IMR-90 (cell line): Measurements from ENCODE around the gene BTN3A1. TPM values are rescaled to one million over a fixed set of nuclear protein-coding genes. Genes with fewer than 3 reads are reported as not detected.

Experiments used
- ATAC-seq: fragments of 200-7000 bp; cut with Tn5 transposase; 2 replicates; pipeline ENCODE4 v1.9.1; 2020; ENCODE audit warnings: low read depth, mild to moderate bottlenecking, moderate library complexity
- BruUV-seq: library from RNA; stranded (reverse); fragments of 400-500 nt; replicated peaks from 2 replicates; lab custom pipeline; 2021; lab: Mats Ljungman, UMichigan
- CTCF ChIA-PET: fragments of 300-600 bp; formaldehyde crosslinking; extraction: SDS; loops from one replicate; lab custom pipeline; 2021; ENCODE audit warnings: antibody characterized with exemption; lab: Yijun Ruan, JAX
- POLR2A ChIA-PET: fragments of 300-600 bp; sonication (Branson Sonifier 250); formaldehyde crosslinking; loops from one replicate; lab custom pipeline; 2022; ENCODE audit warnings: antibody characterized with exemption; ENCODE audit not compliant: unreplicated experiment; lab: Charles Lee
- DNase-seq: peaks from one replicate; pipeline ENCODE4 v3.0.0; 2013
- H2AFZ ChIP-seq: replicated peaks from 2 replicates; pipeline ENCODE3; 2013; ENCODE audit warnings: low read length, mild to moderate bottlenecking; ENCODE audit not compliant: poor library complexity
- H2AK5ac ChIP-seq: 2 replicates; pipeline ENCODE4 v1.6.1; 2013; ENCODE audit warnings: low read depth, low read length, inconsistent platforms
- H2AK9ac ChIP-seq: replicated peaks from 2 replicates; pipeline ENCODE3; 2013; ENCODE audit warnings: mild to moderate bottlenecking, low read depth, low read length, moderate library complexity; ENCODE audit not compliant: poor library complexity
- H2BK120ac ChIP-seq: 2 replicates; pipeline ENCODE4 v1.6.1; 2013; ENCODE audit warnings: low read depth, low read length, inconsistent platforms
- H2BK15ac ChIP-seq: 3 replicates; pipeline ENCODE4 v1.6.1; 2013; ENCODE audit warnings: low read depth, low read length, inconsistent platforms
- H2BK20ac ChIP-seq: 2 replicates; pipeline ENCODE4 v1.6.1; 2013; ENCODE audit warnings: low read depth, mild to moderate bottlenecking, inconsistent platforms, low read length, moderate library complexity
- H2BK5ac ChIP-seq: 2 replicates; pipeline ENCODE4 v1.6.1; 2013; ENCODE audit warnings: mild to moderate bottlenecking, low read depth, low read length, inconsistent platforms; ENCODE audit not compliant: poor library complexity, severe bottlenecking
- H3K14ac ChIP-seq: replicated peaks from 2 replicates; pipeline ENCODE4 v1.6.1; 2013; ENCODE audit warnings: low read depth, low read length, inconsistent platforms
- H3K18ac ChIP-seq: 2 replicates; pipeline ENCODE4 v1.6.1; 2013; ENCODE audit warnings: low read depth, low read length, control low read depth
- H3K23ac ChIP-seq: 2 replicates; pipeline ENCODE4 v1.6.1; 2013; ENCODE audit warnings: low read depth, low read length, inconsistent platforms
- H3K27ac ChIP-seq: 2 replicates; pipeline ENCODE4 v1.5.1; 2013; ENCODE audit warnings: mild to moderate bottlenecking, control low read depth, low read length; ENCODE audit not compliant: insufficient read depth
- H3K27me3 ChIP-seq: 2 replicates; pipeline ENCODE4 v1.6.1; 2013; ENCODE audit warnings: low read length; ENCODE audit not compliant: control insufficient read depth, insufficient read depth
- H3K36me3 ChIP-seq: 2 replicates; pipeline ENCODE4 v1.6.1; 2013; ENCODE audit warnings: low read length, mixed read lengths; ENCODE audit not compliant: control insufficient read depth, insufficient read depth
- H3K4ac ChIP-seq: 2 replicates; pipeline ENCODE4 v1.6.1; 2013; ENCODE audit warnings: low read depth, low read length, inconsistent platforms
- H3K4me1 ChIP-seq: 2 replicates; pipeline ENCODE4 v1.6.1; 2013; ENCODE audit warnings: low read length, mixed read lengths; ENCODE audit not compliant: control insufficient read depth, insufficient read depth
- H3K4me2 ChIP-seq: 2 replicates; pipeline ENCODE4 v1.6.1; 2013; ENCODE audit warnings: low read depth, mild to moderate bottlenecking, control low read depth, low read length, moderate library complexity
- H3K4me3 ChIP-seq: 2 replicates; pipeline ENCODE4 v1.5.1; 2013; ENCODE audit warnings: low read depth, mild to moderate bottlenecking, control low read depth, low read length, moderate library complexity; ENCODE audit not compliant: insufficient read depth
- H3K56ac ChIP-seq: 2 replicates; pipeline ENCODE4 v1.6.1; 2013; ENCODE audit warnings: low read length, inconsistent platforms; ENCODE audit not compliant: insufficient read depth; ENCODE audit errors: extremely low read depth
- H3K79me1 ChIP-seq, 2 experiments: 2 replicates each; pipeline ENCODE4 v1.6.1; 2013; ENCODE audit warnings: low read length in 2 of 2, inconsistent platforms in 1 of 2, low read depth in 1 of 2
- H3K9ac ChIP-seq: 2 replicates; pipeline ENCODE4 v1.6.1; 2013; ENCODE audit warnings: low read depth, low read length, control low read depth
- H3K9me1 ChIP-seq: 2 replicates; pipeline ENCODE4 v1.6.1; 2013; ENCODE audit warnings: low read length, inconsistent platforms; ENCODE audit not compliant: insufficient read depth
- H3K9me3 ChIP-seq: 2 replicates; pipeline ENCODE4 v1.6.1; 2013; ENCODE audit warnings: low read length; ENCODE audit not compliant: control insufficient read depth, insufficient read depth
- H4K20me1 ChIP-seq: 2 replicates; pipeline ENCODE4 v1.6.1; 2013; ENCODE audit warnings: low read length, inconsistent platforms; ENCODE audit not compliant: insufficient read depth
- H4K5ac ChIP-seq: 2 replicates; pipeline ENCODE4 v1.6.1; 2013; ENCODE audit warnings: mild to moderate bottlenecking, low read depth, low read length, control low read depth
- H4K8ac ChIP-seq, 2 experiments: 2 replicates each; pipeline ENCODE4 v1.6.1; 2013; ENCODE audit warnings: low read depth in 2 of 2, low read length in 2 of 2, control low read depth in 1 of 2, inconsistent platforms in 1 of 2
- H4K91ac ChIP-seq: 2 replicates; pipeline ENCODE4 v1.6.1; 2013; ENCODE audit warnings: low read depth, low read length, inconsistent platforms; ENCODE audit not compliant: insufficient read depth
- CEBPB ChIP-seq: IDR thresholded peaks from 2 replicates; pipeline ENCODE4 v1.6.1; 2012; ENCODE audit warnings: low read depth, low read length, improper control_type of control experiment
- FOS ChIP-seq: fragments of 150-350 bp; IDR thresholded peaks from 2 replicates; pipeline ENCODE4 v1.6.1; 2016; ENCODE audit warnings: low read depth, low read length
- MAFK ChIP-seq: IDR thresholded peaks from 2 replicates; pipeline ENCODE4 v1.6.1; 2012; ENCODE audit warnings: low read depth, low read length, improper control_type of control experiment
- POLR2A ChIP-seq: IDR thresholded peaks from 2 replicates; pipeline ENCODE4 v1.6.1; 2012; ENCODE audit warnings: mild to moderate bottlenecking, low read depth, low read length
- RFX5 ChIP-seq: IDR thresholded peaks from 2 replicates; pipeline ENCODE4 v1.8.0; 2012; ENCODE audit warnings: low read depth, mild to moderate bottlenecking, low read length, moderate library complexity
- WGBS, 2 experiments: methylation state at CpG; one replicate each; pipeline versions ENCODE4 v1.1.5 to v1.1.7; 2013; ENCODE audit warnings: missing lambda C conversion rate in 2 of 2; ENCODE audit not compliant: insufficient read length in 1 of 2; ENCODE audit errors: extremely low coverage in 2 of 2; 5-methylcytosine and 5-hydroxymethylcytosine counted together
- dilution Hi-C: fragments of 300-500 bp; cut with HindIII; formaldehyde crosslinking; loops from one replicate; pipeline ENCODE4 v1.14.3; 2018; ENCODE audit warnings: low sequenced_read_pairs; ENCODE audit not compliant: unreplicated experiment
- in situ Hi-C: fragments of 300-500 bp; cut with MboI; formaldehyde crosslinking; loops from 3 replicates; pipeline ENCODE4 v1.14.3; 2019; ENCODE audit warnings: low sequenced_read_pairs, inconsistent platforms, mixed read lengths
- intact Hi-C: fragments of 100-400 bp; cut with micrococcal nuclease; formaldehyde crosslinking; loops from 2 replicates; pipeline ENCODE4 v1.10.0; 2022
- polyA plus RNA-seq, 3 experiments: library from polyadenylated mRNA; depleted of rRNA; stranded (reverse); fragments of >200 nt; gene quantifications; 2 replicates each; pipeline ENCODE4 v1.2.3, GENCODE V29; 2012; ENCODE audit warnings: low replicate concordance in 1 of 3
- total RNA-seq: library from RNA; depleted of rRNA; stranded (reverse); fragments of >200 nt; gene quantifications from 2 replicates; pipeline ENCODE4 v1.2.3, GENCODE V29; 2012
- TF ChIP-seq, protein P1 (sequence below): conservative IDR thresholded peaks from 2 replicates; pipeline ENCODE4 v1.5.1; 2012; ENCODE audit warnings: mild to moderate bottlenecking, low read depth, low read length, improper control_type of control experiment

The BTN3A1 gene
- total and polyA plus RNA-seq, 2 of the 4 experiments (the other 2 are of a cell fraction): 14.4 to 16.5 TPM

GRCh38 chr6:26392932-26393636, 9.0 kb upstream of the BTN3A1 start (continued):
- no peak for TF ChIP-seq CEBPB

- peaks cover 7% of the 10 kb centered on the region for H3K4me1 ChIP-seq
- H2BK15ac ChIP-seq: no peak overlapping the region
- H2BK5ac ChIP-seq: no peak overlapping the region
- H3K4me2 ChIP-seq: no peak overlapping the region
- TF ChIP-seq, protein P1, sequence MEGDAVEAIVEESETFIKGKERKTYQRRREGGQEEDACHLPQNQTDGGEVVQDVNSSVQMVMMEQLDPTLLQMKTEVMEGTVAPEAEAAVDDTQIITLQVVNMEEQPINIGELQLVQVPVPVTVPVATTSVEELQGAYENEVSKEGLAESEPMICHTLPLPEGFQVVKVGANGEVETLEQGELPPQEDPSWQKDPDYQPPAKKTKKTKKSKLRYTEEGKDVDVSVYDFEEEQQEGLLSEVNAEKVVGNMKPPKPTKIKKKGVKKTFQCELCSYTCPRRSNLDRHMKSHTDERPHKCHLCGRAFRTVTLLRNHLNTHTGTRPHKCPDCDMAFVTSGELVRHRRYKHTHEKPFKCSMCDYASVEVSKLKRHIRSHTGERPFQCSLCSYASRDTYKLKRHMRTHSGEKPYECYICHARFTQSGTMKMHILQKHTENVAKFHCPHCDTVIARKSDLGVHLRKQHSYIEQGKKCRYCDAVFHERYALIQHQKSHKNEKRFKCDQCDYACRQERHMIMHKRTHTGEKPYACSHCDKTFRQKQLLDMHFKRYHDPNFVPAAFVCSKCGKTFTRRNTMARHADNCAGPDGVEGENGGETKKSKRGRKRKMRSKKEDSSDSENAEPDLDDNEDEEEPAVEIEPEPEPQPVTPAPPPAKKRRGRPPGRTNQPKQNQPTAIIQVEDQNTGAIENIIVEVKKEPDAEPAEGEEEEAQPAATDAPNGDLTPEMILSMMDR: no peak
- TF ChIP-seq MAFK (no peak), POLR2A (no peak), RFX5 (no peak), FOS (0 out of 2 replicates have a peak, but pooled peaks have one; percentile 4)
- no peak overlapping the region for H3K9ac ChIP-seq
- 86% methylated on average over 1 of the region's 1 CpG; no CpG with 5 or more reads in 1 of the 2 experiments for WGBS, 2 experiments
- H3K9me3 ChIP-seq: no peaks in the 10 kb centered on the region
- H2BK20ac ChIP-seq: no peak overlapping the region
- no peak overlapping the region for H4K91ac ChIP-seq
- no peak overlapping the region for H2BK120ac ChIP-seq
- no peaks in the 10 kb centered on the region for H3K27me3 ChIP-seq
- peak overlapping the region; percentile 52; the same call in 1 of the 2 replicates for H3K4ac ChIP-seq
- H2AK5ac ChIP-seq: no peak overlapping the region
- DNase-seq: peak; percentile 77
- H3K56ac ChIP-seq: no peak overlapping the region
- H4K20me1 ChIP-seq: no peaks in the 10 kb centered on the region
- H2AK9ac ChIP-seq: peak overlapping the region; percentile 57
- intact Hi-C loops: no loop called here
- no peak overlapping the region for H4K5ac ChIP-seq
- H3K14ac ChIP-seq: peak overlapping the region; percentile 42; the same call in 1 of the 2 replicates
- H3K27ac ChIP-seq: no peak overlapping the region
- H3K4me3 ChIP-seq: no peak overlapping the region
- no peak overlapping the region for H2AFZ ChIP-seq
- no peak overlapping the region for H3K23ac ChIP-seq
- peaks cover 7% of the 10 kb centered on the region for H3K36me3 ChIP-seq
- POLR2A ChIA-PET: no interaction called here
- dilution Hi-C loops: no loop called here
- no TSS peak for BruUV-seq
- ATAC-seq: peak; percentile 29; the same call in 1 of the 2 replicates
- 0 out of 4 replicates have a peak overlapping the region, but pooled peaks of 1 of the 2 experiments have one; percentile 9 for H4K8ac ChIP-seq
- H3K9me1 ChIP-seq: peaks cover 13% of the 10 kb centered on the region
- H3K18ac ChIP-seq: no peak overlapping the region
- CTCF ChIA-PET: no interaction called here
- in situ Hi-C loops: no loop called here
- peaks cover 0 to under 1% of the 10 kb centered on the region in 2 experiments; a peak in 1 of 4 replicates for H3K79me1 ChIP-seq
Observed at GRCh38 chr6:26394289-26394688, 7.8 kb upstream of the BTN3A1 start.
